H9 (cell line): ENCODE measurements around the gene EVI5. TPM values are rescaled to one million over a fixed set of nuclear protein-coding genes. Genes with fewer than 3 reads are reported as not detected.

ENCODE experiments used
- DNase-seq: peaks from one replicate; pipeline ENCODE4 v3.0.0-alpha.2; 2017
- H2AFZ ChIP-seq: one replicate; pipeline ENCODE4 v1.6.1; 2013; ENCODE audit warnings: mild to moderate bottlenecking, low read length, control low read depth, moderate library complexity
- H2AK5ac ChIP-seq: 2 replicates; pipeline ENCODE4 v1.6.1; 2013; ENCODE audit warnings: low read length, control low read depth, mixed read lengths; ENCODE audit not compliant: insufficient read length
- H2BK120ac ChIP-seq: one replicate; pipeline ENCODE4 v1.6.1; 2013; ENCODE audit warnings: low read depth, mild to moderate bottlenecking, low read length, control low read depth, inconsistent platforms; ENCODE audit not compliant: poor library complexity, severe bottlenecking
- H2BK12ac ChIP-seq: 2 replicates; pipeline ENCODE4 v1.6.1; 2013; ENCODE audit warnings: low read length, control low read depth, mixed read lengths, low read depth; ENCODE audit not compliant: insufficient read length
- H2BK15ac ChIP-seq: 2 replicates; pipeline ENCODE4 v1.6.1; 2013; ENCODE audit warnings: low read depth, low read length, control low read depth
- H2BK20ac ChIP-seq: one replicate; pipeline ENCODE4 v1.6.1; 2013; ENCODE audit warnings: low read depth, mild to moderate bottlenecking, low read length, control low read depth, inconsistent platforms; ENCODE audit not compliant: poor library complexity, severe bottlenecking
- H2BK5ac ChIP-seq: 2 replicates; pipeline ENCODE4 v1.6.1; 2013; ENCODE audit warnings: low read length, control low read depth, mixed read lengths; ENCODE audit not compliant: insufficient read length
- H3K14ac ChIP-seq: 2 replicates; pipeline ENCODE4 v1.6.1; 2013; ENCODE audit warnings: low read length, control low read depth; ENCODE audit not compliant: insufficient read depth
- H3K18ac ChIP-seq: 2 replicates; pipeline ENCODE4 v1.6.1; 2013; ENCODE audit warnings: low read depth, mild to moderate bottlenecking, mixed read lengths, low read length, control low read depth; ENCODE audit not compliant: insufficient read length
- H3K23ac ChIP-seq: 2 replicates; pipeline ENCODE4 v1.6.1; 2013; ENCODE audit warnings: low read length, control low read depth, mixed read lengths, low read depth; ENCODE audit not compliant: insufficient read length
- H3K23me2 ChIP-seq: 2 replicates; pipeline ENCODE4 v1.6.1; 2013; ENCODE audit warnings: low read depth, mild to moderate bottlenecking, mixed read lengths, low read length, control low read depth; ENCODE audit not compliant: insufficient read length, poor library complexity, severe bottlenecking
- H3K27ac ChIP-seq: 2 replicates; pipeline ENCODE4 v1.5.1; 2013; ENCODE audit warnings: low read length, control low read depth, mixed read lengths, low read depth; ENCODE audit not compliant: insufficient read length
- H3K27me3 ChIP-seq: 2 replicates; pipeline ENCODE4 v1.6.1; 2013; ENCODE audit warnings: low read length, control low read depth, inconsistent platforms; ENCODE audit not compliant: insufficient read depth
- H3K4ac ChIP-seq: 2 replicates; pipeline ENCODE4 v1.6.1; 2013; ENCODE audit warnings: low read depth, mild to moderate bottlenecking, control low read depth, inconsistent platforms, low read length, moderate library complexity
- H3K4me1 ChIP-seq: 2 replicates; pipeline ENCODE4 v1.6.1; 2013; ENCODE audit warnings: low read length, control low read depth, inconsistent platforms; ENCODE audit not compliant: insufficient read depth
- H3K4me2 ChIP-seq: 2 replicates; pipeline ENCODE4 v1.6.1; 2013; ENCODE audit warnings: low read length, control low read depth, mixed read lengths; ENCODE audit not compliant: insufficient read length, insufficient read depth
- H3K56ac ChIP-seq: 2 replicates; pipeline ENCODE4 v1.6.1; 2013; ENCODE audit warnings: low read depth, mild to moderate bottlenecking, mixed read lengths, low read length, control low read depth; ENCODE audit not compliant: insufficient read length
- H3K79me1 ChIP-seq: 2 replicates; pipeline ENCODE4 v1.6.1; 2013; ENCODE audit warnings: low read depth, mild to moderate bottlenecking, moderate library complexity, low read length, control low read depth, inconsistent platforms; ENCODE audit not compliant: insufficient read depth, poor library complexity, severe bottlenecking
- H3K79me2 ChIP-seq: 2 replicates; pipeline ENCODE4 v1.6.1; 2013; ENCODE audit warnings: low read length, control low read depth, inconsistent platforms; ENCODE audit not compliant: insufficient read depth
- H3K9ac ChIP-seq: 2 replicates; pipeline ENCODE4 v1.6.1; 2013; ENCODE audit warnings: low read length, control low read depth, mixed read lengths; ENCODE audit not compliant: insufficient read length; ENCODE audit errors: extremely low read depth
- H3K9me3 ChIP-seq: one replicate; pipeline ENCODE4 v1.6.1; 2013; ENCODE audit warnings: low read depth, low read length, inconsistent platforms; ENCODE audit not compliant: control insufficient read depth
- H3T11ph ChIP-seq: one replicate; pipeline ENCODE4 v1.6.1; 2013; ENCODE audit warnings: mild to moderate bottlenecking, low read length, control low read depth, inconsistent platforms
- H4K20me1 ChIP-seq: one replicate; pipeline ENCODE4 v1.6.1; 2013; ENCODE audit not compliant: control insufficient read depth, insufficient read length, insufficient read depth
- H4K5ac ChIP-seq: 2 replicates; pipeline ENCODE4 v1.6.1; 2013; ENCODE audit warnings: low read depth, mild to moderate bottlenecking, mixed read lengths, low read length, control low read depth; ENCODE audit not compliant: insufficient read length
- H4K8ac ChIP-seq: replicated peaks from 2 replicates; pipeline ENCODE4 v1.6.1; 2013; ENCODE audit warnings: low read length, control low read depth, mixed read lengths, low read depth; ENCODE audit not compliant: insufficient read length
- H4K91ac ChIP-seq: 2 replicates; pipeline ENCODE4 v1.6.1; 2013; ENCODE audit warnings: low read depth, mild to moderate bottlenecking, moderate library complexity, mixed read lengths, low read length, control low read depth; ENCODE audit not compliant: insufficient read length
- H3K27ac Mint-ChIP-seq, 3 experiments: 2 replicates in 2 of 3; 3 replicates in 1 of 3; pipeline ENCODE4 v1.8.0; 2020 to 2021; ENCODE audit warnings: mixed read lengths in 3 of 3, mild to moderate bottlenecking in 1 of 3, moderate library complexity in 1 of 3
- H3K27me3 Mint-ChIP-seq: 2 replicates; pipeline ENCODE4 v1.8.0; 2021; ENCODE audit warnings: low read depth, mild to moderate bottlenecking, moderate library complexity, mixed read lengths
- H3K36me3 Mint-ChIP-seq, 3 experiments: 2 replicates in 2 of 3; 3 replicates in 1 of 3; pipeline ENCODE4 v1.8.0; 2020 to 2021; ENCODE audit warnings: low read depth in 3 of 3, mixed read lengths in 3 of 3; ENCODE audit not compliant: insufficient read depth in 1 of 3
- H3K4me1 Mint-ChIP-seq, 2 experiments: 2 replicates each; pipeline ENCODE4 v1.8.0; 2020; ENCODE audit warnings: mixed read lengths in 2 of 2
- H3K4me3 Mint-ChIP-seq, 2 experiments: 2 replicates in 1 of 2; 3 replicates in 1 of 2; pipeline ENCODE4 v1.8.0; 2020 to 2021; ENCODE audit warnings: mild to moderate bottlenecking in 2 of 2, mixed read lengths in 2 of 2, moderate library complexity in 1 of 2
- H3K9me3 Mint-ChIP-seq, 2 experiments: 2 replicates in 1 of 2; 3 replicates in 1 of 2; pipeline ENCODE4 v1.8.0; 2020; ENCODE audit warnings: mild to moderate bottlenecking in 2 of 2, mixed read lengths in 2 of 2, moderate library complexity in 1 of 2
- CTCF ChIP-seq: fragments of 200-600 bp; sonication (generic); conservative IDR thresholded peaks from 3 replicates; pipeline ENCODE4 v1.8.0; 2021; ENCODE audit warnings: antibody characterized with exemption, mild to moderate bottlenecking
- WGBS: extraction: QIAGEN DNeasy Blood & Tissue Kit; methylation state at CpG from one replicate; pipeline ENCODE4 v1.1.7; 2013; ENCODE audit warnings: missing lambda C conversion rate, low lambda C conversion rate, mixed read lengths; ENCODE audit not compliant: insufficient read length; ENCODE audit errors: extremely low coverage; 5-methylcytosine and 5-hydroxymethylcytosine counted together
- total RNA-seq: library from RNA; stranded (reverse); gene quantifications from 2 replicates; pipeline ENCODE4 v1.2.1, GENCODE V29; 2021

Gene EVI5
- total RNA-seq, 1 experiment from 2014 or later, result 9.7 TPM

GRCh38 chr1:92756537-92756936 is 28.4 kb downstream of the EVI5 start:
- Histone ChIP-seq H3K79me1 (no peaks in the 10 kb centered on the region), H3K79me2 (no peaks in the 10 kb centered on the region; the same call in 1 of the 2 replicates), H3T11ph (no peak overlapping the region), H4K20me1 (no peaks in the 10 kb centered on the region), H3K23ac (no peak overlapping the region), H3K23me2 (no peaks in the 10 kb centered on the region), H3K27ac (no peak overlapping the region), H3K9ac (no peak overlapping the region), H3K4me1 (no peaks in the 10 kb centered on the region), H2BK120ac (no peak overlapping the region), H4K5ac (no peak overlapping the region), H2AK5ac (no peak overlapping the region), H3K27me3 (no peaks in the 10 kb centered on the region), H3K56ac (no peak overlapping the region), H4K8ac (no peak overlapping the region), H2AFZ (no peak overlapping the region), H2BK20ac (no peak overlapping the region), H3K14ac (no peak overlapping the region), H3K4me2 (no peak overlapping the region), H3K4ac (no peak overlapping the region), H2BK5ac (no peak overlapping the region), H2BK15ac (no peak overlapping the region), H3K18ac (no peak overlapping the region), H3K9me3 (no peaks in the 10 kb centered on the region), H2BK12ac (no peak overlapping the region), H4K91ac (no peak overlapping the region)
- Mint-ChIP-seq H3K36me3 (peaks cover 0 to 8% (median 5%) of the 10 kb centered on the region in 3 experiments; a peak in 2 of 7 replicates), H3K4me1 (no peaks in the 10 kb centered on the region), H3K9me3 (no peaks in the 10 kb centered on the region; a peak in 1 of 5 replicates), H3K27me3 (no peaks in the 10 kb centered on the region), H3K27ac (no peak overlapping the region; a peak in 1 of 7 replicates), H3K4me3 (no peak overlapping the region)
- DNase-seq, result no peak
- no CpG with 5 or more reads among the region's 4 CpGs for WGBS
- no peak for TF ChIP-seq CTCF
